CD1c-positive myeloid dendritic cell (primary cell): ENCODE results near the gene DNAH3.
A peak's percentile ranks its signal among the peaks of the same experiment; 100 is the strongest.

Experiments
- DNase-seq: peaks from one replicate; pipeline ENCODE4 v3.0.0-alpha.2; 2016; ENCODE audit errors: extremely low spot score

The DNAH3 gene

DNA sequence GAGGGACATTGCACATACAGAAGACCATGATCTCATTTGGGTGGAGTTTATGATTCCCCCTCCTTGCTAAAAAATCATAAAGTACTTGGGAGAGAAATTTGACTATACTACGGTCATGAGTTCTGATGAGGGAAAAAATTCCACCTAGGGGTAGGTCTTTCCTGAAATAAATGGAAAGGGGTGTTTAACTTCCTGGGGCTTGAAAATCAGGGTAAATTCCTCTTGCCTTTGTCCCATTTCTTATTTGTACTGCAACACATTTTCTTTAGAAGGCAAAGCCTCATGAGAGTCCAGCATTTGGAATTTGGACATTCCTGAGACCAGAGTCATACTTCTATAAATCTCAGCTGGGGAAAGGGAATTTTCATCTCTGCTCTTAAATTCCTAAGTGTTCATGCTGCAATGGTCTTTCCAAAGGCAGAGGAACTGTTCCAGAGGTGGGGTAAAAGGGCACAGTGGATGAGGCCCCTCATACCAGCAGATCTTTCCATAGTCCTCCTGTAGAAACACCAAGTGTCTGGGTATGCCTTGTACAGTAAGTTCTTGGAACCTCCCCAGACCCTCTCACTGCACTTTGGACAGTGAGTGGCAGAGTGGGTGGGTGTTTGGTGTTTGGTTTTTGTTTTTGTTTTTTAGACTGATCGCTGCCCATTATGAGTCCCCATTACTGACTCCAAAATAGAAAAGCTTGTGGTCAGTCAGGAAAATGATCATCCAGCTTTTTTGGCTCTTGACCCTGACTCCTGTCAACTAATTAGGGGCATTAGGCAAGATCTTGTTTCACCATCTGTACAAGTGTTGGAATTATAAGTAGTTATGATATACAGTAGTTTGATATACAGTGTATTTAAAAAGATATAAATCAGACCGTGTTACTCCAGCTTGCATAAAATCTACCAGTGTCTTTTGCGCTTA, 244.0 kb downstream of the DNAH3 start:
- DNase-seq: no peak

- DNase-seq: no peak
Observed at GRCh38 chr16:20905576-20905975, 245.1 kb downstream of the DNAH3 start.

GRCh38 chr16:20904507-20905081, 246.1 kb downstream of the DNAH3 start:
- peak; percentile 92 for DNase-seq

DNA sequence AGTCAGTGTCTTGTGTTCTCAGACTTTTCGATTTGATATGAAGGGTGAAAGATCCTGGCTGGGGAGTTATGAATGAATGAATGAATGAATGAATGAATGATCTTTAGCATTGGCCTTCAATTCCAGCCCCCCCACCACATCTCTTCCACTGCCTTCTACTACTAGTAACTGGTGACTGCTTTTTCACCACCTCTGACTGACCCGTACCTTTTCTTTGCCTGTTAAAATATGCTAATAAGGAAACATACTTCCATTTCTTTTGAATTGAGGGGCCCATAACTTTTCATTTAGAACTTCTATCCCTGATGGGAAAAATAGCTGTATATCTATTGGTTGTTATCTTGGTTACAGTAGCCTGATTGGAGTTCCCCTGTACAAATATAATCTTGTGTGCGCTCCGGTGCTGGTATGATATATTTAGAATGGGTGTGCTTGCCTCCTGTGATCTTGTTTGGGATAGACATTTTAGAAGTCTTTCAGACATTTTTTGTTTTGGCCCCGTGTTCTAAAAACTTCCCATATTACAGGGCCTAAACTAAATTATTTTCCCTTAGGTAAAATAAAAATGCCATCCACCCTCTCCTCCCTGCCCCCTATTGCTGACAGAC, 246.6 kb downstream of the DNAH3 start:
- DNase-seq: no peak

GRCh38 chr16:20903116-20903898, 247.3 kb downstream of the DNAH3 start:
- peak; percentile 87 for DNase-seq

DNA sequence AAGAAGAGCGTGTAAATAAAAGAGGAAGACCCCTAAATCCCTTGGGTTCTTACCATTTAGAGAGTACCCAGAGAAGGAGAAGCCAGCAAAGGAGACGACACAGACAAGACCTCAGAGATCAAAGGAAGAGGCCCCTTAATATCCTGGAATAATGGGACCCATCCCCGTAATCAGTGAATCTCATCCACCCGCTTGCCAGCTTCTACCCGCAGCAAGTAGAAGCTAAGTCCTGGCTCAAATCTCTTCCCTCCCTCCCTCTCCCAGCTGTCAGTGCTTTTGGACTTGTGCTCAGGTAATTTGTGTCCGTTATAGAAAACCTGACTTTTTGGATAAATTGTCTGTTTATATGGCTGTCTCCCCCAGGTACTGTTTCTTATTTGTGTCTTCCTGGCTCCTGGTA, 248.2 kb downstream of the DNAH3 start:
- DNase-seq: no peak

DNA sequence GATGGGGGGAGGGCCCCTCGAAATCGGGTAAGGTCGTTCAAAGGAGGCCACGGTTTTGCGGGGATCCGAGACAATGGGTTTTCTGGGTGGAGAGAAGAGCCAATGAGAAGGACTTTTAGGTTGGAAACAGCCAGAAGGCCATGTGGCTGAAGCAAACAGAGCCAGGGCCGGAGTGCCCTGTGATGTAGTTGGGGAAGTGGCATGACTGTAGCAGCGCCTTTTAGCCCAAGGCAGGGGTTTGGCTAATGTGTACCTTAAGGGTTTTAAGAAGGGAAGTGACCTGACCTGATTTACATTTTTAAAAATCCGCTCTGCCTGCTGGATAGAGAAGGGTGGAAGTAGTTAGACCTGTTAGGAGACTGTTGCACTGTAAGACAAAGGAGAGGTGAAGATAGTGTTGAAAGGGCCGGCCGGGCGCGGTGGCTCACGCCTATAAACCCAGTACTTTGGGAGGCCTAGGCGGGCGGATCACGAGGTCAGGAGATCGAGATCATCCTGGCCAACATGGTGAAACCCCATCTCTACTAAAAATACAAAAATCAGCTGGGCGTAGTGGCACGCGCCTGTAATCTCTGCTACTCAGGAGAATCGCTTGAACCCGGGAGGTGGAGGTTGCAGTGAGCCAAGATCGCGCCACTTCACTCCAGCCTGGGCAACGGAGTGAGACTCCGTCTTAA, 249.1 kb downstream of the DNAH3 start:
- peak; percentile 87 for DNase-seq

GRCh38 chr16:20901068-20901435, 249.6 kb downstream of the DNAH3 start:
- DNase-seq: no peak

GRCh38 chr16:20900299-20901067, 250.2 kb downstream of the DNAH3 start, which contains the start of the genes DCUN1D3 and LYRM1:
Gene DCUN1D3 (minus strand): TSS chr16:20900358. CDS start chr16:20862538, 37,820 bp downstream.
Gene LYRM1 (plus strand): TSS chr16:20900771. CDS start chr16:20915556, 14,785 bp downstream.
- DNase-seq: peak; percentile 94

DNA sequence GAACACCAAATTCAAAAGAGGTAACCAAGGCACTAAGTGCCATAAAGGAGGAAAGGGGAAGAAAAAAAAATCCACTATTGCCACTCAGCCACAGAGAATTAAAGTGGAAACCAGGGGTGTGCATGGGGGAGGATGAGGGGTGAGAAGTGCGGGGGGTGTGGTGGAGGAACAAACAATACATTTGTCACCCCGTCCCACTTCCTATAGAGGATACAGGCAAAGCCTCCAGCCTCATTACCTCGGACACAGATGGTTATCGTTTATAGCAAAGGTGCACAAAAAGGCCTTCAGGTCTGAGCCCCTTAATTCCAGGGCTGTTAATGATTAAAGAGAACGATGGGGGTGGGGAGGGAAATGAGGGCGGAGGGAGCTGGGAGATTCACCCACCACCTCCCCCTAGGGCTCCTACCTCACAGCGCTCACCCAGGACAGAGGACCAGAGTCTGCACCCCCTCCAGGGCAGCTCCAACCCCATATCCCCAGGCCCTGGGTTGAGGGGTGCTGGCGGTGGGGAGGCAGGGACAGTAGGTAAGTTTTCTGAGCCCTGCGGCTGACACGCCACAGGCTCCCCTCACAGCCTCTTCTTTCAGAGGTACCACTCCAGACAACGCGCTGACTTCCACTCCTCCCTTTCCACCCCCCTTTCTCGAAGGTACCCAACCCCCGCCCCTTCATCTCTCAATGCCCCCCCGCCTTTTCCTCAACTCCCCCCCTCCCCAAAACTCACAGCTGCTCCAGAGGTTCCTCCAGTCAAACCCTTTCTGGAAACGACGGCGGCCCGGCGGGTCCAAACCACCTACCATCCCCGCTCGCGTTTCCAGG, 251.0 kb downstream of the DNAH3 start:
- peak; percentile 77 for DNase-seq

DNA sequence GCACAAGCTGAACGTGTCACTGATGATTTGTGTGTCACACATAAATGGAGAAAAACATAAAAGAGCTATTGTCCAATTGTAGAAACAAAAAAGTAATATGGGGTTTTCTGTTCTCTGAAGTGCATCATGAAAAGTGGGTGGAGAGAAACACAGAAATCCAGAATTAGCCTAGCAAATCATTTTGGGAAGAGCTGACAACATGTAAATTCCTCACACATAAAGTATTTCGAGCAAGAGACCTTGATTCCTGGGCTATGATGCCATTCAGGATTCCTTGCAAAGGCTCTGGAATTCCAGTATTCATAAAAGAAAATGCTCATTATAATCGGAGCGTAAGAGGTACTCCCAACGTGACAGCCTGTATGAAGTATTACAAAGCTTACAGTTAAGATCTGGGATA, 251.6 kb downstream of the DNAH3 start:
- peak; percentile 40 for DNase-seq

GRCh38 chr16:20897922-20898321, 252.7 kb downstream of the DNAH3 start:
- peak; percentile 75 for DNase-seq

DNA sequence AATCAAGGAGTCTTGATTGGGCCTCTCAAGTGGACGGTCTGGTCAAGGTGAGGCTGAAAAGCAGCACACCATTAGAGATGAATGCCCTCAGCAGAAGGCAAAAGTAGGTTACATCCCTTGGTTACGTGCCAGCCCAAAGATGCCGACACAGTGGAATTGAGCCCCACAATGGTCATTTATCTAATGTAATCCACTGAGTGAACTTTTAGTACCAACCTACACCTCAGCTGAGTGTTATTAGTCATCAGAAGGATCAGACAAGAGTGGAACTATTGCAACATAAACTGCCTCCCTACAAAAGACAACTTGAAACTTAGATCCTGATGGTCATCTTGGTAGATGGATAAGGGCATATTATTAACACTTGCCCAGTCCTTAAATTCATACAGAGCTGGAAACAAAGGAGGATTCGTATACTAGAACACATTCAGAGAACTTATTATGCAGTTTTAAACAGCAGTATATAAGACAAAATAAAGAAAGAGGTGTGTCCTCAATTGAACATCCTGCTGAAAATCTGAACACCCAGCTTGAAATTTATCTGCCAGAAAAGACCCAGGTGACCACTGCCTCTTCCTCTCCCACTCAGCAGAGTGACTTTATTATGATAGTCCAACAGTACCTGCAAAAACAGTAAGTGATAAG, 253.3 kb downstream of the DNAH3 start:
- peak; percentile 77 for DNase-seq

DNA sequence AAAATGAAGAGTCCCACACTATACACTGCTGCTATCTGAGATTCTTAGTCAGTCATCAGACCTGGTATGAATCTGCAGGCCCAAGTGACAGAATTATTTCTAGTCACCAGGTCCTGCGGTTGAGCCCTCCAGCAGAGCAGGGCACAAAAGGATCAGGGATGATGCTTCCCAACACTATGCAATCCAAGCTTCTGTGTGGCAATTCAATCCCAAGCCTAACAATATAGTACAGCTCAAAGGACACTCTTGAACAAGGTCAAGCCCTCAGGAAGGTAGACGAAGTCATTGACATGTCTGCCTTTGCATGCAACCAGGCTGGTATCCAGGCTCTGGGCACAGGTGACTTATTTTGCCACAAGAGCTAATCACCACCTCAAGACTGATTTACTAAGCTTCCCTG, 256.3 kb downstream of the DNAH3 start:
- no peak for DNase-seq

- DNase-seq: no peak
Observed at GRCh38 chr16:20889625-20890275, 260.9 kb downstream of the DNAH3 start.

DNA sequence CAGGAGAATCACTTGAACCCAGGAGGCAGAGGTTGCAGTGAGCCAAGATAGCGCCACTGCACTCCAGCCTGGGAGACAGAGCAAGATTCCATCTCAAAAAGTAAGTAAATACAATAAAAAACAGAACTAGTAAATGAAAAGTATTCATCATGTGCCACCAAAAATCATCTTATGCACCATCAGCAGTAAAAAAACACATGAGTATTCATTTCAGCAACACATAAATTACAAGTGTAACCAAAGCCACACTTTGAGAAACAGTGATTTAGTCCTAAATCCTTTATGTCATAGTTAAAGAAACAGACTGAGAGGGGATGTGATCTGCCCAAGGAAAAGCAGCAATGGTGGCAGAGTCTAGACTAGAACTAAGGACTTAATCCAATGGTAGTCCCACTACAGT, 263.4 kb downstream of the DNAH3 start:
- DNase-seq: no peak

- no peak for DNase-seq
Observed at GRCh38 chr16:20886320-20886719, 264.3 kb downstream of the DNAH3 start.

GRCh38 chr16:20884240-20884556, 266.4 kb downstream of the DNAH3 start:
- DNase-seq: no peak
